RWPE1 (cell line): ENCODE measurements around the gene LRIG1.

Source experiments
- CTCF ChIA-PET: fragments of 350-600 bp; sonication (Branson Sonifier 250); formaldehyde crosslinking; extraction: SDS; loops from one replicate; lab custom pipeline; 2021; lab: Yijun Ruan, JAX
- POLR2A ChIA-PET: fragments of 400-600 bp; formaldehyde crosslinking; extraction: SDS; loops from one replicate; lab custom pipeline; 2020; ENCODE audit warnings: antibody characterized with exemption; ENCODE audit not compliant: low non-redundant PET; lab: Yijun Ruan, JAX
- DNase-seq: peaks from one replicate; pipeline ENCODE4 v3.0.0; 2012; ENCODE audit warnings: low spot score
- H3K27ac ChIP-seq: fragments of 450-650 bp; 2 replicates; pipeline ENCODE4 v1.5.1; 2017
- TF ChIP-seq, protein P1 (sequence below): fragments of 450-650 bp; conservative IDR thresholded peaks from 2 replicates; pipeline ENCODE4 v1.5.1; 2017; ENCODE audit warnings: low read depth, mild to moderate bottlenecking

LRIG1 gene

GRCh38 chr3:66537735-66538134, 36.9 kb upstream of the LRIG1 start:
- CTCF ChIA-PET = interaction anchor here (0.6 kb wide), 1 partner anchor 156 kb away, joined by 9 read pairs; no protein-coding TSS in a partner anchor
- TF ChIP-seq, protein P1, sequence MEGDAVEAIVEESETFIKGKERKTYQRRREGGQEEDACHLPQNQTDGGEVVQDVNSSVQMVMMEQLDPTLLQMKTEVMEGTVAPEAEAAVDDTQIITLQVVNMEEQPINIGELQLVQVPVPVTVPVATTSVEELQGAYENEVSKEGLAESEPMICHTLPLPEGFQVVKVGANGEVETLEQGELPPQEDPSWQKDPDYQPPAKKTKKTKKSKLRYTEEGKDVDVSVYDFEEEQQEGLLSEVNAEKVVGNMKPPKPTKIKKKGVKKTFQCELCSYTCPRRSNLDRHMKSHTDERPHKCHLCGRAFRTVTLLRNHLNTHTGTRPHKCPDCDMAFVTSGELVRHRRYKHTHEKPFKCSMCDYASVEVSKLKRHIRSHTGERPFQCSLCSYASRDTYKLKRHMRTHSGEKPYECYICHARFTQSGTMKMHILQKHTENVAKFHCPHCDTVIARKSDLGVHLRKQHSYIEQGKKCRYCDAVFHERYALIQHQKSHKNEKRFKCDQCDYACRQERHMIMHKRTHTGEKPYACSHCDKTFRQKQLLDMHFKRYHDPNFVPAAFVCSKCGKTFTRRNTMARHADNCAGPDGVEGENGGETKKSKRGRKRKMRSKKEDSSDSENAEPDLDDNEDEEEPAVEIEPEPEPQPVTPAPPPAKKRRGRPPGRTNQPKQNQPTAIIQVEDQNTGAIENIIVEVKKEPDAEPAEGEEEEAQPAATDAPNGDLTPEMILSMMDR = no peak
- no peak for DNase-seq
- no peak overlapping the region for H3K27ac ChIP-seq
- POLR2A ChIA-PET = no interaction called here

- H3K27ac ChIP-seq = no peak overlapping the region
- ChIA-PET POLR2A (no interaction called here), CTCF (no interaction called here)
- DNase-seq = no peak
- TF ChIP-seq, protein P1 = no peak
Observed at GRCh38 chr3:66536791-66537190, 36.0 kb upstream of the LRIG1 start.

DNA sequence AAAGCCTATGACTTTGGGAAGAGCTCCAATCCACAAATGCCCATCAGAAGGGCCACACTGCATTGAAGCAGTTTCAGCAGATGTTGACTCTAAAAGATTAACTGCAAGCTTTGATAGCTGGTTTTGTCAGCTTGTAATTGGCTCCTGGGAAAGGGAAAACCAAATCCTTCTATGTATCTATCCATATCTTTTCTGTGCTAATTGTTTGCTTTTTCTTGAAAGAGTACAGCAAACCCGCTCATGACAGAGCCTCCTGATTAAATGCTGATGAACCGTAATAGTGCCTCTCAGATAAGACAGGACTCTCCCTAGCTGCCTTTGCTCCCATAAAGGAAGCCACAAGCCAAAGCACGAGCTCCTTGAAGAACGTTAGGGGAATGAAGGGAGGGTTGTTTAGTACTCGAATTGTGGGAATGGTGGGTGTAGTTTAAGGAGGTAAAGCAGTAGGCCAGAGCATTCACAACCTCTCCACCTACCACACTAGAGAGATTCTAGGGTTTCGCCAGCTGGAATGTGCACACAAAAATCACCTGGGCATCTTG, 33.6 kb upstream of the LRIG1 start:
- POLR2A ChIA-PET = no interaction called here
- no peak for DNase-seq
- CTCF ChIA-PET = no interaction called here

GRCh38 chr3:66532613-66533012, 31.8 kb upstream of the LRIG1 start:
- CTCF ChIA-PET = no interaction called here
- H3K27ac ChIP-seq = no peak overlapping the region

More for the DNA sequence above, 33.6 kb upstream of the LRIG1 start:
- H3K27ac ChIP-seq = no peak overlapping the region
- TF ChIP-seq, protein P1 = no peak

GRCh38 chr3:66532160-66532587, 31.4 kb upstream of the LRIG1 start:
- POLR2A ChIA-PET = no interaction called here
- DNase-seq = no peak
- no peak overlapping the region for H3K27ac ChIP-seq
- CTCF ChIA-PET = no interaction called here
- TF ChIP-seq, protein P1 = no peak

More at GRCh38 chr3:66532613-66533012, 31.8 kb upstream of the LRIG1 start:
- DNase-seq = no peak
- TF ChIP-seq, protein P1 = no peak
- POLR2A ChIA-PET = no interaction called here

DNA sequence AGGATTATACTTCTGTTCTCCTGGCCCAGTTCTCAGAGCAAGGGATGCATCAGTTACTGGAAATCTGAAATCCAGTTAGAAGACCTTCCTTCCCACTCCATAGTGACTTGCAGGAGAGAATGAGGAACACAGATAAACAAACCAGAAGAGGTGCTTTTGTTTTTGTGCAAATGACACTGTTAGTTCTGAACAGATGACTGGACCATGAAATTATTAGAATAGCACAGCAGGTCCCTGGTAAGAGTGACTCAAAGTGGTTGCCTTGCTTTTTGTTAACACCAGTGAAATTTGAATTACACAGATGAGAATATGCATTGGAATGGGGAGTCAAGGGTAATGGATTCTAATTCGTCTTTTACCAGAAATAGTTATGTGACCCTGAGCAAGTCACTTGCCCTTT, 30.4 kb upstream of the LRIG1 start:
- H3K27ac ChIP-seq = no peak overlapping the region
- CTCF ChIA-PET = interaction anchor here (0.7 kb wide), 1 partner anchor 135 kb away, joined by 3 read pairs; no protein-coding TSS in a partner anchor
- DNase-seq = no peak
- TF ChIP-seq, protein P1 = no peak
- POLR2A ChIA-PET = no interaction called here
